GM18873 (cell line): ENCODE measurements around the gene ACSL6.

Source experiments
- ATAC-seq: cut with Tn5 transposase; IDR thresholded peaks from one replicate; pipeline ENCODE4 v1.9.1; 2021; ENCODE audit warnings: mild to moderate bottlenecking, moderate library complexity, moderate number of reproducible peaks; ENCODE audit not compliant: unreplicated experiment, low FRiP score

Gene ACSL6

GRCh38 chr5:132017738-132018625 is 6.5 kb upstream of the ACSL6 start:
- ATAC-seq = no peak

GRCh38 chr5:132017316-132017715 is 5.9 kb upstream of the ACSL6 start:
- no peak for ATAC-seq

- ATAC-seq = no peak
Observed at GRCh38 chr5:132016721-132017250, 5.3 kb upstream of the ACSL6 start.

- ATAC-seq = no peak
Observed at GRCh38 chr5:132013711-132014110, 2.3 kb upstream of the ACSL6 start.

GRCh38 chr5:132013006-132013689 is 1.7 kb upstream of the ACSL6 start:
- ATAC-seq = no peak

- no peak for ATAC-seq
Observed at GRCh38 chr5:132012371-132013005, 1.0 kb upstream of the ACSL6 start.

- ATAC-seq = no peak
Observed at GRCh38 chr5:132010989-132011621, 353 bp downstream of the ACSL6 start.

- no peak for ATAC-seq
Observed at GRCh38 chr5:132010645-132010988, 841 bp downstream of the ACSL6 start.

GRCh38 chr5:132009706-132010405 is 1.6 kb downstream of the ACSL6 start:
- ATAC-seq = no peak

- ATAC-seq = no peak
Observed at GRCh38 chr5:132008961-132009680, 2.3 kb downstream of the ACSL6 start.

GRCh38 chr5:132008163-132008473 is 3.3 kb downstream of the ACSL6 start:
- ATAC-seq = no peak

GRCh38 chr5:132007399-132008162 is 3.9 kb downstream of the ACSL6 start:
- ATAC-seq = no peak

- no peak for ATAC-seq
Observed at GRCh38 chr5:132006331-132007120, 4.9 kb downstream of the ACSL6 start.

- no peak for ATAC-seq
Observed at GRCh38 chr5:132005591-132005990, 5.9 kb downstream of the ACSL6 start.

GRCh38 chr5:132003982-132004381 is 7.5 kb downstream of the ACSL6 start:
- no peak for ATAC-seq

GRCh38 chr5:132003170-132003744 is 8.2 kb downstream of the ACSL6 start:
- no peak for ATAC-seq

- no peak for ATAC-seq
Observed at GRCh38 chr5:132002757-132003156, 8.7 kb downstream of the ACSL6 start.
